ENCODE measurements around the gene FARP2. TPM values are rescaled to one million over a fixed set of nuclear protein-coding genes. Genes with fewer than 3 reads are reported as not detected.

Gene FARP2
- total RNA-seq, 1 experiment from 2014 or later: 32.6 TPM

- POLR2A ChIA-PET: no interaction called here
- no peaks in the 10 kb centered on the region for H3K27me3 Mint-ChIP-seq (ENCODE audit: insufficient read depth, unreplicated experiment)
- H3K36me3 Mint-ChIP-seq (ENCODE audit: insufficient read depth, unreplicated experiment): no peaks in the 10 kb centered on the region
- BruUV-seq (replicated peaks): no TSS peak
- TF ChIP-seq, protein P1, sequence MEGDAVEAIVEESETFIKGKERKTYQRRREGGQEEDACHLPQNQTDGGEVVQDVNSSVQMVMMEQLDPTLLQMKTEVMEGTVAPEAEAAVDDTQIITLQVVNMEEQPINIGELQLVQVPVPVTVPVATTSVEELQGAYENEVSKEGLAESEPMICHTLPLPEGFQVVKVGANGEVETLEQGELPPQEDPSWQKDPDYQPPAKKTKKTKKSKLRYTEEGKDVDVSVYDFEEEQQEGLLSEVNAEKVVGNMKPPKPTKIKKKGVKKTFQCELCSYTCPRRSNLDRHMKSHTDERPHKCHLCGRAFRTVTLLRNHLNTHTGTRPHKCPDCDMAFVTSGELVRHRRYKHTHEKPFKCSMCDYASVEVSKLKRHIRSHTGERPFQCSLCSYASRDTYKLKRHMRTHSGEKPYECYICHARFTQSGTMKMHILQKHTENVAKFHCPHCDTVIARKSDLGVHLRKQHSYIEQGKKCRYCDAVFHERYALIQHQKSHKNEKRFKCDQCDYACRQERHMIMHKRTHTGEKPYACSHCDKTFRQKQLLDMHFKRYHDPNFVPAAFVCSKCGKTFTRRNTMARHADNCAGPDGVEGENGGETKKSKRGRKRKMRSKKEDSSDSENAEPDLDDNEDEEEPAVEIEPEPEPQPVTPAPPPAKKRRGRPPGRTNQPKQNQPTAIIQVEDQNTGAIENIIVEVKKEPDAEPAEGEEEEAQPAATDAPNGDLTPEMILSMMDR (IDR thresholded peaks at IDR 0.05; ENCODE audit: unreplicated experiment): no peak
- H3K9me3 Mint-ChIP-seq (ENCODE audit: unreplicated experiment): no peaks in the 10 kb centered on the region
- H3K4me1 Mint-ChIP-seq (ENCODE audit: insufficient read depth, unreplicated experiment): no peaks in the 10 kb centered on the region
- intact Hi-C loops (cut with micrococcal nuclease): no loop called here
- DNase-seq (ENCODE audit: unreplicated experiment): no peak
- CTCF ChIA-PET: no interaction called here
- no peak overlapping the region for H3K4me3 Mint-ChIP-seq (ENCODE audit: unreplicated experiment)
- no peak overlapping the region for H3K27ac Mint-ChIP-seq (ENCODE audit: low read depth, unreplicated experiment)
These were observed 178.2 kb downstream of the FARP2 start for GRCh38 chr2:241534293-241534692.

DNA sequence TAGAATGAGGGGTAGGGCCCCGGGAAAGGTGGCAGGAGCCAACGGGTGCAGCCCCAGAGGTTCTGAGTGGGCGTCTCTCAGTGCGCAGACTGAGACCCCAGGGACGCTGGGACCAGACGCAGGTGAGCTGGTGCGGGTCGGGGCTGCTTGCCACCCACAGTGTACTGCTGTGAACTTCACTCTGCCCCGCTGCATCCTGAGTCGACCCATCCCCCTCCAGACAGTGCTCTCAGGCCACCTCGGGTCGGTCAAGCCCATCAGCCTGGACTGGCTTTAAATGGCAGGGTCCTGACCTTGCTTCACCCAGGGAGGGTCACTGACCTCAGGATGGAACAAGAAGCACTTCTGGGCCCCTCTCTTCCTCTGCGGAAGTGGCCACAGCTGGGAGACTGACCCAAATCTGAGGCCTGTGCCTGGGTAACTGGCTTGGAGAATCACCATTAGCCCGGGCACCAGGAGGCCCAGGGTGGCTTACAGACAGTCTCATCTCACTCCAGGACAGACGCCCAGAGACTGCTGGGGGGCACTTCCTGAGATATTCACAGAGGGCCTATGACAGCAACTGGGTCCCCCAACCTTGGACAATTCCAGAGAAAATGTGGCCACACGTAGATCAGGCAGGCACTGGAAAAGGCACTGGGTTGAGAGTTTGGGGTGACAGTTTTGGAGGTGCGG is 178.8 kb downstream of the FARP2 start:
- intact Hi-C loops (cut with micrococcal nuclease): no loop called here
- ChIA-PET CTCF (no interaction called here), POLR2A (interaction anchor here (1.0 kb wide), 1 partner anchor 53 kb away, joined by 5 read pairs; no protein-coding TSS in a partner anchor)
- Mint-ChIP-seq H3K4me3 (ENCODE audit: unreplicated experiment) (no peak overlapping the region), H3K27ac (ENCODE audit: low read depth, unreplicated experiment) (no peak overlapping the region), H3K9me3 (ENCODE audit: unreplicated experiment) (no peaks in the 10 kb centered on the region), H3K4me1 (ENCODE audit: insufficient read depth, unreplicated experiment) (no peaks in the 10 kb centered on the region), H3K27me3 (ENCODE audit: insufficient read depth, unreplicated experiment) (no peaks in the 10 kb centered on the region), H3K36me3 (ENCODE audit: insufficient read depth, unreplicated experiment) (no peaks in the 10 kb centered on the region)
- TF ChIP-seq, protein P1 (IDR thresholded peaks at IDR 0.05; ENCODE audit: unreplicated experiment): no peak
- no TSS peak for BruUV-seq (replicated peaks)
- DNase-seq (ENCODE audit: unreplicated experiment): no peak

GRCh38 chr2:241535871-241536655 is 180.0 kb downstream of the FARP2 start:
- H3K4me3 Mint-ChIP-seq (ENCODE audit: unreplicated experiment): no peak overlapping the region
- ChIA-PET CTCF (interaction anchor here (0.6 kb wide), 2 partner anchors 322 to 576 kb away, joined by 3 read pairs; no protein-coding TSS in a partner anchor), POLR2A (interaction anchor here (1.0 kb wide), 1 partner anchor 52 kb away, joined by 5 read pairs; no protein-coding TSS in a partner anchor)
- H3K27me3 Mint-ChIP-seq (ENCODE audit: insufficient read depth, unreplicated experiment): no peaks in the 10 kb centered on the region
- no peaks in the 10 kb centered on the region for H3K4me1 Mint-ChIP-seq (ENCODE audit: insufficient read depth, unreplicated experiment)
- DNase-seq (ENCODE audit: unreplicated experiment): no peak
- TF ChIP-seq, protein P1 (IDR thresholded peaks at IDR 0.05; ENCODE audit: unreplicated experiment): no peak
- H3K9me3 Mint-ChIP-seq (ENCODE audit: unreplicated experiment): no peaks in the 10 kb centered on the region
- intact Hi-C loops (cut with micrococcal nuclease): no loop called here
- H3K36me3 Mint-ChIP-seq (ENCODE audit: insufficient read depth, unreplicated experiment): no peaks in the 10 kb centered on the region
- BruUV-seq (replicated peaks): no TSS peak
- H3K27ac Mint-ChIP-seq (ENCODE audit: low read depth, unreplicated experiment): no peak overlapping the region

GRCh38 chr2:241538838-241539615 is 182.9 kb downstream of the FARP2 start:
- no TSS peak for BruUV-seq (replicated peaks)
- Mint-ChIP-seq H3K4me1 (ENCODE audit: insufficient read depth, unreplicated experiment) (no peaks in the 10 kb centered on the region), H3K36me3 (ENCODE audit: insufficient read depth, unreplicated experiment) (no peaks in the 10 kb centered on the region), H3K27ac (ENCODE audit: low read depth, unreplicated experiment) (no peak overlapping the region), H3K9me3 (ENCODE audit: unreplicated experiment) (no peaks in the 10 kb centered on the region), H3K27me3 (ENCODE audit: insufficient read depth, unreplicated experiment) (no peaks in the 10 kb centered on the region), H3K4me3 (ENCODE audit: unreplicated experiment) (no peak overlapping the region)
- TF ChIP-seq, protein P1 (IDR thresholded peaks at IDR 0.05; ENCODE audit: unreplicated experiment): no peak
- POLR2A ChIA-PET: no interaction called here
- DNase-seq (ENCODE audit: unreplicated experiment): no peak
- intact Hi-C loops (cut with micrococcal nuclease): no loop called here
- CTCF ChIA-PET: no interaction called here

All from MCF 10A (cell line).